DOHH2 (cell line): ENCODE measurements around the gene CD8B2.

ENCODE experiments used
- H3F3A ChIP-seq: fragments of 200-600 bp; sonication (generic), shearing (Covaris generic); 2 replicates; pipeline ENCODE4 v1.6.0; 2016; ENCODE audit warnings: antibody characterized with exemption, mild to moderate bottlenecking; ENCODE audit not compliant: control insufficient read depth, insufficient read depth
- H3K27ac ChIP-seq: fragments of 200-600 bp; sonication (generic); 2 replicates; pipeline ENCODE4 v1.5.1; 2014; ENCODE audit warnings: low read depth, mild to moderate bottlenecking, low read length, moderate library complexity
- H3K27me3 ChIP-seq: fragments of 200-600 bp; sonication (generic); 2 replicates; pipeline ENCODE4 v1.6.1; 2014; ENCODE audit warnings: mild to moderate bottlenecking, low read length, mixed read lengths; ENCODE audit not compliant: control insufficient read depth
- H3K36me3 ChIP-seq: fragments of 200-600 bp; sonication (generic); 2 replicates; pipeline ENCODE4 v1.6.1; 2014; ENCODE audit warnings: mild to moderate bottlenecking, low read length, moderate library complexity, mixed read lengths; ENCODE audit not compliant: control insufficient read depth
- H3K4me1 ChIP-seq: fragments of 200-600 bp; sonication (generic); 2 replicates; pipeline ENCODE4 v1.6.1; 2014; ENCODE audit warnings: mild to moderate bottlenecking, low read length, mixed read lengths; ENCODE audit not compliant: control insufficient read depth
- H3K4me2 ChIP-seq: fragments of 200-600 bp; sonication (generic); 2 replicates; pipeline ENCODE4 v1.6.0; 2014; ENCODE audit warnings: mild to moderate bottlenecking, low read length, moderate library complexity
- H3K4me3 ChIP-seq: fragments of 200-600 bp; sonication (generic); 2 replicates; pipeline ENCODE4 v1.5.1; 2014; ENCODE audit warnings: mild to moderate bottlenecking, low read length, mixed read lengths
- H3K79me2 ChIP-seq: fragments of 200-600 bp; sonication (generic); 2 replicates; pipeline ENCODE4 v1.6.1; 2014; ENCODE audit warnings: mild to moderate bottlenecking, low read length, mixed read lengths; ENCODE audit not compliant: control insufficient read depth
- H3K9me2 ChIP-seq: fragments of 200-600 bp; sonication (generic); replicated peaks from 2 replicates; pipeline ENCODE4 v1.6.1; 2014; ENCODE audit warnings: mild to moderate bottlenecking, low read length, mixed read lengths; ENCODE audit not compliant: control insufficient read depth
- H3K9me3 ChIP-seq: fragments of 200-600 bp; sonication (generic); 2 replicates; pipeline ENCODE4 v1.6.1; 2014; ENCODE audit warnings: antibody characterized with exemption, low read length, mixed read lengths; ENCODE audit not compliant: control insufficient read depth, insufficient read depth
- H4K20me1 ChIP-seq: fragments of 200-600 bp; sonication (generic); 2 replicates; pipeline ENCODE4 v1.6.0; 2014; ENCODE audit warnings: low read depth, mild to moderate bottlenecking, antibody characterized with exemption, low read length, moderate library complexity; ENCODE audit not compliant: control insufficient read depth, insufficient read depth
- EZH2phosphoT487 ChIP-seq: fragments of 200-600 bp; sonication (generic); IDR thresholded peaks from 2 replicates; pipeline ENCODE4 v1.6.1; 2017; ENCODE audit warnings: borderline replicate concordance, mild to moderate bottlenecking, antibody characterized with exemption, low read length, moderate library complexity, mixed read lengths
- TF ChIP-seq, protein P1 (sequence below): fragments of 200-600 bp; sonication (generic); IDR thresholded peaks from one replicate; pipeline ENCODE4 v1.5.1; 2014; ENCODE audit warnings: antibody characterized with exemption, mild to moderate bottlenecking, low read depth, low read length; ENCODE audit not compliant: poor library complexity, severe bottlenecking

CD8B2 gene

GRCh38 chr2:106570316-106570715 is 83.2 kb downstream of the CD8B2 start:
- Histone ChIP-seq H3K4me2 (no peak overlapping the region), H3K79me2 (no peaks in the 10 kb centered on the region), H3K27me3 (no peaks in the 10 kb centered on the region), H3K9me2 (no peaks in the 10 kb centered on the region), H3K4me1 (no peaks in the 10 kb centered on the region), H3F3A (no peaks in the 10 kb centered on the region), H3K4me3 (no peak overlapping the region), H3K36me3 (no peaks in the 10 kb centered on the region), H3K27ac (no peak overlapping the region), H3K9me3 (no peaks in the 10 kb centered on the region), H4K20me1 (no peaks in the 10 kb centered on the region)
- TF ChIP-seq, protein P1, sequence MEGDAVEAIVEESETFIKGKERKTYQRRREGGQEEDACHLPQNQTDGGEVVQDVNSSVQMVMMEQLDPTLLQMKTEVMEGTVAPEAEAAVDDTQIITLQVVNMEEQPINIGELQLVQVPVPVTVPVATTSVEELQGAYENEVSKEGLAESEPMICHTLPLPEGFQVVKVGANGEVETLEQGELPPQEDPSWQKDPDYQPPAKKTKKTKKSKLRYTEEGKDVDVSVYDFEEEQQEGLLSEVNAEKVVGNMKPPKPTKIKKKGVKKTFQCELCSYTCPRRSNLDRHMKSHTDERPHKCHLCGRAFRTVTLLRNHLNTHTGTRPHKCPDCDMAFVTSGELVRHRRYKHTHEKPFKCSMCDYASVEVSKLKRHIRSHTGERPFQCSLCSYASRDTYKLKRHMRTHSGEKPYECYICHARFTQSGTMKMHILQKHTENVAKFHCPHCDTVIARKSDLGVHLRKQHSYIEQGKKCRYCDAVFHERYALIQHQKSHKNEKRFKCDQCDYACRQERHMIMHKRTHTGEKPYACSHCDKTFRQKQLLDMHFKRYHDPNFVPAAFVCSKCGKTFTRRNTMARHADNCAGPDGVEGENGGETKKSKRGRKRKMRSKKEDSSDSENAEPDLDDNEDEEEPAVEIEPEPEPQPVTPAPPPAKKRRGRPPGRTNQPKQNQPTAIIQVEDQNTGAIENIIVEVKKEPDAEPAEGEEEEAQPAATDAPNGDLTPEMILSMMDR, result no peak
- no peak for TF ChIP-seq EZH2phosphoT487
